ENCODE results near the gene HGS. TPM values are rescaled to one million over a fixed set of nuclear protein-coding genes. Genes with fewer than 3 reads are reported as not detected.

HGS gene, protein sequence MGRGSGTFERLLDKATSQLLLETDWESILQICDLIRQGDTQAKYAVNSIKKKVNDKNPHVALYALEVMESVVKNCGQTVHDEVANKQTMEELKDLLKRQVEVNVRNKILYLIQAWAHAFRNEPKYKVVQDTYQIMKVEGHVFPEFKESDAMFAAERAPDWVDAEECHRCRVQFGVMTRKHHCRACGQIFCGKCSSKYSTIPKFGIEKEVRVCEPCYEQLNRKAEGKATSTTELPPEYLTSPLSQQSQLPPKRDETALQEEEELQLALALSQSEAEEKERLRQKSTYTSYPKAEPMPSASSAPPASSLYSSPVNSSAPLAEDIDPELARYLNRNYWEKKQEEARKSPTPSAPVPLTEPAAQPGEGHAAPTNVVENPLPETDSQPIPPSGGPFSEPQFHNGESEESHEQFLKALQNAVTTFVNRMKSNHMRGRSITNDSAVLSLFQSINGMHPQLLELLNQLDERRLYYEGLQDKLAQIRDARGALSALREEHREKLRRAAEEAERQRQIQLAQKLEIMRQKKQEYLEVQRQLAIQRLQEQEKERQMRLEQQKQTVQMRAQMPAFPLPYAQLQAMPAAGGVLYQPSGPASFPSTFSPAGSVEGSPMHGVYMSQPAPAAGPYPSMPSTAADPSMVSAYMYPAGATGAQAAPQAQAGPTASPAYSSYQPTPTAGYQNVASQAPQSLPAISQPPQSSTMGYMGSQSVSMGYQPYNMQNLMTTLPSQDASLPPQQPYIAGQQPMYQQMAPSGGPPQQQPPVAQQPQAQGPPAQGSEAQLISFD
- 150 and 166 TPM in 2 replicates for total RNA-seq
- polyA plus RNA-seq: 191 and 229 TPM in 2 replicates
- polyA plus RNA-seq (2011; cell fraction: cytosol; rRNA removed): 70.8 and 89.7 TPM in 2 replicates
- 602 and 650 TPM in 2 replicates for polyA plus RNA-seq (2011; cell fraction: nucleus; rRNA removed)
- polyA plus RNA-seq (2012): 100 and 114 TPM in 2 replicates
- 104 and 152 TPM in 2 replicates for polyA minus RNA-seq
- polyA minus RNA-seq (2011; cell fraction: cytosol; rRNA and poly(A)+ RNA removed): 38.8 TPM
- 120 and 170 TPM in 2 replicates for polyA minus RNA-seq (2011; cell fraction: nucleus; rRNA and poly(A)+ RNA removed)
- Bru-seq, nascent RNA: percentile 72 among the genes with signal in this experiment
- percentile 93 among the genes with signal in this experiment for BruChase-seq, experiment 1, labeled RNA remaining after a 6-hour chase
- BruChase-seq, experiment 2, labeled RNA remaining after a 2-hour chase: percentile 92 among the genes with signal in this experiment
- long read RNA-seq, transcript HGS-201 (22 exons, 2,970 nt): major isoform, 120 of 317 reads
- long read RNA-seq, partial matches to known transcripts: 134 of 317 reads
- long read RNA-seq, other reads (novel, unspliced or antisense): 63 of 317 reads

GRCh38 chr17:81683584-81684441 is at the start of gene HGS, which contains the start of gene ARL16:
HGS (plus strand) TSS chr17:81684011; CDS start chr17:81684067, 56 bp downstream.
ARL16 (minus strand) TSS chr17:81683797; CDS start chr17:81683753, 44 bp downstream.
- dilution Hi-C loops (cut with MboI; ENCODE audit: extremely low pct_ligation_motif_present, low sequenced_read_pairs): no loop called here
- peaks cover 9 to 34% of the 10 kb centered on the region in 2 experiments for H3K36me3 ChIP-seq (ENCODE audit: control insufficient read depth in 2 of 2, extremely low read depth in 1 of 2, insufficient read depth in 2 of 2, low read length in 2 of 2)
- TSS peak; percentile 4 for BruUV-seq (replicated peaks)
- ChIA-PET CTCF (interaction anchor here (3.0 kb wide), 1 partner anchor 18 kb away, joined by 19 read pairs; the partner anchor contains the start of gene MRPL12), POLR2A (interaction anchor here (1.0 kb wide), 3 partner anchors 10 to 19 kb away, joined by 3 to 4 read pairs (median 3); partner anchors contain the start of genes CCDC137, MRPL12 and OXLD1)
- peak within 1 kb of the TSS; percentile 48 for H3K4me2 ChIP-seq (ENCODE audit: insufficient read depth, low read length)
- H3K4me3 ChIP-seq (replicated peaks in 1 of 3; ENCODE audit: insufficient read depth in 1 of 3, low read depth in 1 of 3, low read length in 3 of 3): peak within 1 kb of the TSS; percentile 46 to 93 (median 66)
- no peaks in the 10 kb centered on the region for H3K9me3 ChIP-seq (replicated peaks; ENCODE audit: control insufficient read depth, insufficient read depth, low read length)
- no peaks in the 10 kb centered on the region for H3K27me3 ChIP-seq (ENCODE audit: control insufficient read depth in 2 of 2, insufficient read depth in 2 of 2, low read length in 2 of 2)
- peak within 1 kb of the TSS; percentile 50 for H3K27ac ChIP-seq (ENCODE audit: insufficient read depth, low read depth, low read length)
- H3K9me1 ChIP-seq (replicated peaks; ENCODE audit: control insufficient read depth, extremely low read depth, insufficient read depth, low read length): no peaks in the 10 kb centered on the region
- intact Hi-C loops (cut with micrococcal nuclease): loop anchor here (1.0 to 2.0 kb wide), 3 partner anchors 18 to 27 kb away; partner anchors contain the start of genes CCDC137, MRPL12 and OXLD1
- peak within 1 kb of the TSS; percentile 39 for H2AFZ ChIP-seq (ENCODE audit: low read depth, low read length)
- H3K79me2 ChIP-seq (ENCODE audit: control insufficient read depth, insufficient read depth, low read length): peaks cover 66% of the 10 kb centered on the region
- peak within 1 kb of the TSS; percentile 87 for H3K9ac ChIP-seq (replicated peaks; ENCODE audit: extremely low read depth, insufficient read depth, low read length)
- DNase-seq (ENCODE audit: low read depth, low spot score): peak; percentile 100
- FAIRE-seq: peak; percentile 99
- TF ChIP-seq POLR2A (IDR thresholded peaks at IDR 0.05; ENCODE audit: low read depth, low read length) (peak; percentile 71), GATA2 (IDR thresholded peaks at IDR 0.05; ENCODE audit: insufficient read depth, insufficient read length, low read depth, low read length) (no peak), POLR2AphosphoS5 (IDR thresholded peaks at IDR 0.05; ENCODE audit: insufficient read depth, low read depth, low read length) (peak; percentile 75), EZH2 (IDR thresholded peaks at IDR 0.05; ENCODE audit: borderline replicate concordance, low read depth, low read length, severe bottlenecking) (no peak), JUN (IDR thresholded peaks at IDR 0.05; ENCODE audit: borderline replicate concordance, insufficient read depth, insufficient read length, low read depth) (no peak), FOS (IDR thresholded peaks at IDR 0.05; ENCODE audit: borderline replicate concordance, insufficient read depth, low read length) (peak; percentile 87), MYC (IDR thresholded peaks at IDR 0.05; ENCODE audit: low read depth, low read length) (peak; percentile 60)
- TF ChIP-seq, protein P1, sequence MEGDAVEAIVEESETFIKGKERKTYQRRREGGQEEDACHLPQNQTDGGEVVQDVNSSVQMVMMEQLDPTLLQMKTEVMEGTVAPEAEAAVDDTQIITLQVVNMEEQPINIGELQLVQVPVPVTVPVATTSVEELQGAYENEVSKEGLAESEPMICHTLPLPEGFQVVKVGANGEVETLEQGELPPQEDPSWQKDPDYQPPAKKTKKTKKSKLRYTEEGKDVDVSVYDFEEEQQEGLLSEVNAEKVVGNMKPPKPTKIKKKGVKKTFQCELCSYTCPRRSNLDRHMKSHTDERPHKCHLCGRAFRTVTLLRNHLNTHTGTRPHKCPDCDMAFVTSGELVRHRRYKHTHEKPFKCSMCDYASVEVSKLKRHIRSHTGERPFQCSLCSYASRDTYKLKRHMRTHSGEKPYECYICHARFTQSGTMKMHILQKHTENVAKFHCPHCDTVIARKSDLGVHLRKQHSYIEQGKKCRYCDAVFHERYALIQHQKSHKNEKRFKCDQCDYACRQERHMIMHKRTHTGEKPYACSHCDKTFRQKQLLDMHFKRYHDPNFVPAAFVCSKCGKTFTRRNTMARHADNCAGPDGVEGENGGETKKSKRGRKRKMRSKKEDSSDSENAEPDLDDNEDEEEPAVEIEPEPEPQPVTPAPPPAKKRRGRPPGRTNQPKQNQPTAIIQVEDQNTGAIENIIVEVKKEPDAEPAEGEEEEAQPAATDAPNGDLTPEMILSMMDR (IDR thresholded peaks at IDR 0.05; ENCODE audit: extremely low read depth in 1 of 2, insufficient read depth in 1 of 2, low read depth in 1 of 2, low read length in 2 of 2): no peak
- TF ChIP-seq, protein P2, sequence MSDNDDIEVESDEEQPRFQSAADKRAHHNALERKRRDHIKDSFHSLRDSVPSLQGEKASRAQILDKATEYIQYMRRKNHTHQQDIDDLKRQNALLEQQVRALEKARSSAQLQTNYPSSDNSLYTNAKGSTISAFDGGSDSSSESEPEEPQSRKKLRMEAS (IDR thresholded peaks at IDR 0.05; ENCODE audit: insufficient read depth, insufficient read length): peak; percentile 2
- no peaks in the 10 kb centered on the region for H4K20me1 ChIP-seq (replicated peaks; ENCODE audit: control insufficient read depth, extremely low read depth, insufficient read depth, low read length)
- peaks cover 16% of the 10 kb centered on the region for H3K4me1 ChIP-seq (ENCODE audit: control insufficient read depth, extremely low read depth, insufficient read depth, low read length)

All from endothelial cell of umbilical vein (primary cell).